DMS 273 (cell line): Measurements from ENCODE around the gene WDR31.

ENCODE experiments used
- DNase-seq: peaks from one replicate; lab custom pipeline; 2025; ENCODE audit not compliant: unreplicated experiment; lab: John Stamatoyannopoulos, UW

WDR31 gene

GRCh38 chr9:113341712-113342410, 1.8 kb upstream of the WDR31 start:
- peak; percentile 46 for DNase-seq

GRCh38 chr9:113337714-113338113, 2.4 kb downstream of the WDR31 start:
- no peak for DNase-seq

- no peak for DNase-seq
Measured at GRCh38 chr9:113331780-113332179, 8.3 kb downstream of the WDR31 start.

GRCh38 chr9:113328045-113328782, 11.9 kb downstream of the WDR31 start:
- DNase-seq: no peak

- DNase-seq: no peak
Measured at GRCh38 chr9:113326230-113326629, 13.8 kb downstream of the WDR31 start.

GRCh38 chr9:113322671-113323070, 17.4 kb downstream of the WDR31 start:
- DNase-seq: no peak

- no peak for DNase-seq
Measured at GRCh38 chr9:113320051-113320450, 20.0 kb downstream of the WDR31 start.

- no peak for DNase-seq
Measured at GRCh38 chr9:113319054-113319453, 21.0 kb downstream of the WDR31 start.

GRCh38 chr9:113317777-113318176, 22.3 kb downstream of the WDR31 start:
- DNase-seq: no peak

GRCh38 chr9:113316030-113316429, 24.0 kb downstream of the WDR31 start:
- no peak for DNase-seq

- DNase-seq: no peak
Measured at GRCh38 chr9:113315231-113315630, 24.8 kb downstream of the WDR31 start.

GRCh38 chr9:113313261-113313660, 26.8 kb downstream of the WDR31 start:
- DNase-seq: no peak

GRCh38 chr9:113311961-113312360, 28.1 kb downstream of the WDR31 start:
- no peak for DNase-seq

GRCh38 chr9:113310538-113310937, 29.5 kb downstream of the WDR31 start:
- no peak for DNase-seq

GRCh38 chr9:113309204-113309813, 30.8 kb downstream of the WDR31 start:
- peak; percentile 55 for DNase-seq

GRCh38 chr9:113307396-113307975, 32.6 kb downstream of the WDR31 start:
- DNase-seq: no peak

GRCh38 chr9:113306566-113306965, 33.5 kb downstream of the WDR31 start:
- DNase-seq: no peak

GRCh38 chr9:113302792-113303418, 37.2 kb downstream of the WDR31 start, which contains the start of gene RNF183:
TSS of gene RNF183 (minus strand) at chr9:113303376. CDS start at chr9:113298184, 5,192 bp downstream.
- DNase-seq: no peak

- DNase-seq: no peak
Measured at GRCh38 chr9:113301548-113301947, 38.5 kb downstream of the WDR31 start.

GRCh38 chr9:113299800-113300292, 40.2 kb downstream of the WDR31 start:
- peak; percentile 22 for DNase-seq
